ENCODE results near the gene UBXN10. TPM values are rescaled to one million over a fixed set of nuclear protein-coding genes. Genes with fewer than 3 reads are reported as not detected.

The UBXN10 gene
- total and polyA plus RNA-seq, 2 of the 4 experiments (the other 2 are of a cell fraction): not detected

DNA sequence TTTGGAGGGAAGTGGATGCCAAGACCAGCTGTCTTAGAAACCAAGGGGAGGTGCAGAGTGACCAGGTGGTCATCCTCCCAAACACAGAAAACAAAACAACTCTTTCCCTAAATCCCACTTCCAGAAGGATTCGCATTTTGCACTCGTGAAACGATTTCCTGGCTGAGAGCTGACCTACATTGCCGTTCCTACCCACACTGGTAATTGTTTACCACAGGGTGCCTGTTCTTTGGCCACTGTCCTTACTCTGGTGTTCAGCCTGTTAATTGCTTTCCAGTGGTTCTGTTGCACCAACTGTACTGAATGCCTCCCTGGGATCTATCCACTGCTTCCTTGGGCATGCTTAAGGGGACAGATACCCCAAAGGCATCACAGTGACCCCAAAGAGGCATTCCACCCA lies 23.6 kb downstream of the UBXN10 start:
- dilution Hi-C loops (cut with HindIII; ENCODE audit: low sequenced_read_pairs, unreplicated experiment): no loop called here
- POLR2A ChIA-PET (ENCODE audit: unreplicated experiment): no interaction called here
- BruUV-seq (replicated peaks): no TSS peak

More for the DNA sequence above, 23.6 kb downstream of the UBXN10 start:
- H3K9ac ChIP-seq (ENCODE audit: low read depth, low read length): no peak overlapping the region
- H3K27ac ChIP-seq (ENCODE audit: insufficient read depth, low read length): no peak overlapping the region
- H2BK120ac ChIP-seq (ENCODE audit: low read depth, low read length): no peak overlapping the region
- H3K4me2 ChIP-seq (ENCODE audit: low read depth, low read length): no peak overlapping the region
- no peak overlapping the region for H3K56ac ChIP-seq (ENCODE audit: extremely low read depth, insufficient read depth, low read length)
- no peaks in the 10 kb centered on the region for H3K79me1 ChIP-seq (ENCODE audit: low read depth in 1 of 2, low read length in 2 of 2)
- no peaks in the 10 kb centered on the region for H4K20me1 ChIP-seq (ENCODE audit: insufficient read depth, low read length)
- H2BK15ac ChIP-seq (ENCODE audit: low read depth, low read length): no peak overlapping the region
- H4K5ac ChIP-seq (ENCODE audit: low read depth, low read length): no peak overlapping the region
- ATAC-seq (ENCODE audit: low read depth) (no peak), DNase-seq (no peak)
- WGBS, 2 experiments (ENCODE audit: extremely low coverage in 2 of 2, insufficient read length in 1 of 2): 85% methylated on average over 4 of the region's 4 CpGs; no CpG with 5 or more reads in 1 of the 2 experiments
- no peaks in the 10 kb centered on the region for H3K9me3 ChIP-seq (ENCODE audit: control insufficient read depth, insufficient read depth, low read length)
- no peak overlapping the region for H4K91ac ChIP-seq (ENCODE audit: insufficient read depth, low read depth, low read length)
- intact Hi-C loops (cut with micrococcal nuclease): no loop called here
- in situ Hi-C loops (cut with MboI; ENCODE audit: low sequenced_read_pairs): loop anchor here (25.0 kb wide), 1 partner anchor 428 kb away; the partner anchor contains the start of gene PINK1
- CTCF ChIA-PET: interaction anchor here (0.6 kb wide), 1 partner anchor 365 kb away, joined by 3 read pairs; no protein-coding TSS in a partner anchor
- H3K27me3 ChIP-seq (ENCODE audit: control insufficient read depth, insufficient read depth, low read length): peaks cover 17% of the 10 kb centered on the region
- no peak overlapping the region for H3K18ac ChIP-seq (ENCODE audit: low read depth, low read length)
- H3K14ac ChIP-seq (replicated peaks; ENCODE audit: low read depth, low read length): no peak overlapping the region
- H3K4me3 ChIP-seq (ENCODE audit: insufficient read depth, low read depth, low read length): no peak overlapping the region
- no peak overlapping the region for H2BK5ac ChIP-seq (ENCODE audit: low read depth, low read length, poor library complexity, severe bottlenecking)
- no peak overlapping the region for H2AK9ac ChIP-seq (replicated peaks; ENCODE audit: low read depth, low read length, poor library complexity)
- H3K4ac ChIP-seq (ENCODE audit: low read depth, low read length): no peak overlapping the region
- no peaks in the 10 kb centered on the region; the same call in 1 of the 2 replicates for H3K9me1 ChIP-seq (ENCODE audit: insufficient read depth, low read length)
- H3K36me3 ChIP-seq (ENCODE audit: control insufficient read depth, insufficient read depth, low read length): no peaks in the 10 kb centered on the region
- no peak overlapping the region for H2AFZ ChIP-seq (replicated peaks; ENCODE audit: low read length, poor library complexity)
- no peak overlapping the region for H4K8ac ChIP-seq (ENCODE audit: low read depth in 2 of 2, low read length in 2 of 2)
- H3K23ac ChIP-seq (ENCODE audit: low read depth, low read length): no peak overlapping the region
- no peaks in the 10 kb centered on the region for H3K4me1 ChIP-seq (ENCODE audit: control insufficient read depth, insufficient read depth, low read length)
- TF ChIP-seq RAD21 (IDR thresholded peaks at IDR 0.05; ENCODE audit: low read length) (no peak), POLR2A (IDR thresholded peaks at IDR 0.05; ENCODE audit: low read depth, low read length) (no peak), CHD1 (IDR thresholded peaks at IDR 0.05; ENCODE audit: low read depth, low read length) (no peak), RCOR1 (IDR thresholded peaks at IDR 0.05; ENCODE audit: insufficient replicate concordance, low read length) (no peak), CEBPB (IDR thresholded peaks at IDR 0.05; ENCODE audit: low read depth, low read length) (no peak), MAFK (IDR thresholded peaks at IDR 0.05; ENCODE audit: low read depth, low read length) (no peak), BHLHE40 (IDR thresholded peaks at IDR 0.05; ENCODE audit: low read depth, low read length) (no peak), MXI1 (IDR thresholded peaks at IDR 0.05; ENCODE audit: borderline replicate concordance, low read depth, low read length) (no peak)
- TF ChIP-seq, protein P1, sequence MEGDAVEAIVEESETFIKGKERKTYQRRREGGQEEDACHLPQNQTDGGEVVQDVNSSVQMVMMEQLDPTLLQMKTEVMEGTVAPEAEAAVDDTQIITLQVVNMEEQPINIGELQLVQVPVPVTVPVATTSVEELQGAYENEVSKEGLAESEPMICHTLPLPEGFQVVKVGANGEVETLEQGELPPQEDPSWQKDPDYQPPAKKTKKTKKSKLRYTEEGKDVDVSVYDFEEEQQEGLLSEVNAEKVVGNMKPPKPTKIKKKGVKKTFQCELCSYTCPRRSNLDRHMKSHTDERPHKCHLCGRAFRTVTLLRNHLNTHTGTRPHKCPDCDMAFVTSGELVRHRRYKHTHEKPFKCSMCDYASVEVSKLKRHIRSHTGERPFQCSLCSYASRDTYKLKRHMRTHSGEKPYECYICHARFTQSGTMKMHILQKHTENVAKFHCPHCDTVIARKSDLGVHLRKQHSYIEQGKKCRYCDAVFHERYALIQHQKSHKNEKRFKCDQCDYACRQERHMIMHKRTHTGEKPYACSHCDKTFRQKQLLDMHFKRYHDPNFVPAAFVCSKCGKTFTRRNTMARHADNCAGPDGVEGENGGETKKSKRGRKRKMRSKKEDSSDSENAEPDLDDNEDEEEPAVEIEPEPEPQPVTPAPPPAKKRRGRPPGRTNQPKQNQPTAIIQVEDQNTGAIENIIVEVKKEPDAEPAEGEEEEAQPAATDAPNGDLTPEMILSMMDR (conservative IDR thresholded peaks at IDR 0.05; ENCODE audit: low read depth, low read length): no peak
- TF ChIP-seq, protein P2, sequence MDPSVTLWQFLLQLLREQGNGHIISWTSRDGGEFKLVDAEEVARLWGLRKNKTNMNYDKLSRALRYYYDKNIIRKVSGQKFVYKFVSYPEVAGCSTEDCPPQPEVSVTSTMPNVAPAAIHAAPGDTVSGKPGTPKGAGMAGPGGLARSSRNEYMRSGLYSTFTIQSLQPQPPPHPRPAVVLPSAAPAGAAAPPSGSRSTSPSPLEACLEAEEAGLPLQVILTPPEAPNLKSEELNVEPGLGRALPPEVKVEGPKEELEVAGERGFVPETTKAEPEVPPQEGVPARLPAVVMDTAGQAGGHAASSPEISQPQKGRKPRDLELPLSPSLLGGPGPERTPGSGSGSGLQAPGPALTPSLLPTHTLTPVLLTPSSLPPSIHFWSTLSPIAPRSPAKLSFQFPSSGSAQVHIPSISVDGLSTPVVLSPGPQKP (IDR thresholded peaks at IDR 0.05; ENCODE audit: borderline replicate concordance, low read depth, low read length): no peak
- no peak overlapping the region for H2BK20ac ChIP-seq (ENCODE audit: low read depth, low read length)
- H2AK5ac ChIP-seq (ENCODE audit: low read depth, low read length): no peak overlapping the region

Measured in IMR-90 (cell line).